Measurements from ENCODE around the gene TMPRSS13. TPM values are rescaled to one million over a fixed set of nuclear protein-coding genes. Genes with fewer than 3 reads are reported as not detected.
A peak's percentile ranks its signal among the peaks of the same experiment; 100 is the strongest.

TMPRSS13 gene
- total RNA-seq, 3 donors from 2014 or later (not counting 1 experiment from before 2014, with no cell fraction given) = 1.6 to 1.8 (median 1.8) TPM

DNA sequence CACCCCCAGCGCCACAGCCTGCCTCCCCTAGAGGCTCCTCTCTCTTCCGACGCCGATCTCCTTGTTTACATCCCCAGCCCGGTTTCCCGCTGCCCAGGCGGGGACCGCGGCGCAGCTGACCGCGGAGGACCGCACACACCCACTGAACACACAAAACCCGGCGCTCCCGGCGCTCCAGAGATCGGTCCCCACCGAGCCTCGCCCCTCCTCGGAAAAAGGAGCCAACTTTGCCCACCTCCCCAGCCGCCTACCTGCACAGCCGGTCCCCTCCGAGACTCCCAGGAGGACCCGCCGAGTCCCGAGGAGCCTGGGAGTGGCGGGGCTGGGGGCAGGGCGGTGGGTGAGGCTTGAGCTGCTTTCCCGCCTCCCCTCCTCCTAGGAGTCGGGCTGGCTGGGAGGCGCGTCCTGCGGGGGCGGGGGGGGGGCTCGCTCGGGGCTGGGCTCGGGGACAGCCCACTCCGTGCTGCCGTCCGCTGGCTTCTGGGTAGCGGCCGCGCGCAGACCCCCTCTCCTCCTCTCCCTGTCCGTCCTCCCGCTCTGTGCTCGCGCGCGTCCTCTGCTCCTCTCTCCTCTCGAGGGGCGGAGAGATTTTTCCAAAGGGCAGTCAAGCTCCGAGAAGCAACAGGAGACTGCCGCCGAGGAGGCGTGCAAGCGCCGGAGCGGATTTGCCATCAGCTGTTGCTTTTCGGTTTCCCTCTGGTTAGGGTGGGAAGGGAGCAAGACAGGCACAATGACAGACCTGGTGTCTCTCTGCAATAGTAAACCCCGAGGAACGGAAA lies 52.7 kb downstream of the TMPRSS13 start, which contains the start of gene FXYD6:
FXYD6 (minus strand) TSS at position 318 of the 779 bp plus-strand sequence. CDS start 33,882 bp downstream, outside the sequence.
- Histone ChIP-seq H3K27ac (ENCODE audit: low read length) (no peak within 1 kb of the TSS), H3K9me3 (ENCODE audit: control insufficient read depth, insufficient read depth, low read length) (no peaks in the 10 kb centered on the region), H3K36me3 (ENCODE audit: control insufficient read depth, insufficient read depth, low read length) (no peaks in the 10 kb centered on the region), H3K4me1 (ENCODE audit: control insufficient read depth, insufficient read depth, low read length) (peaks cover 40% of the 10 kb centered on the region), H3K4me3 (ENCODE audit: low read length) (no peak within 1 kb of the TSS), H3K27me3 (ENCODE audit: control insufficient read depth, insufficient read depth, low read length) (peaks cover 35% of the 10 kb centered on the region)
- H3K4me1 Mint-ChIP-seq = peaks cover 15 to 36% of the 10 kb centered on the region in 2 donors
- DNase-seq (peak in 1 of 2 donors; percentile 20), ATAC-seq (no peak)
- H3K27ac Mint-ChIP-seq = peak within 1 kb of the TSS in 1 of 2 donors; percentile 5
- intact Hi-C loops (cut with micrococcal nuclease) = no loop called here
- peak within 1 kb of the TSS; percentile 80 for H3K4me3 Mint-ChIP-seq
- H3K9me3 Mint-ChIP-seq = no peaks in the 10 kb centered on the region
- WGBS (ENCODE audit: insufficient coverage) = 1% methylated on average over 62 of the region's 63 CpGs
- no peaks in the 10 kb centered on the region for H3K36me3 Mint-ChIP-seq
- peaks cover 68 to 89% of the 10 kb centered on the region in 2 donors for H3K27me3 Mint-ChIP-seq (ENCODE audit: low read depth in 2 of 2)
- TF ChIP-seq, protein P1, sequence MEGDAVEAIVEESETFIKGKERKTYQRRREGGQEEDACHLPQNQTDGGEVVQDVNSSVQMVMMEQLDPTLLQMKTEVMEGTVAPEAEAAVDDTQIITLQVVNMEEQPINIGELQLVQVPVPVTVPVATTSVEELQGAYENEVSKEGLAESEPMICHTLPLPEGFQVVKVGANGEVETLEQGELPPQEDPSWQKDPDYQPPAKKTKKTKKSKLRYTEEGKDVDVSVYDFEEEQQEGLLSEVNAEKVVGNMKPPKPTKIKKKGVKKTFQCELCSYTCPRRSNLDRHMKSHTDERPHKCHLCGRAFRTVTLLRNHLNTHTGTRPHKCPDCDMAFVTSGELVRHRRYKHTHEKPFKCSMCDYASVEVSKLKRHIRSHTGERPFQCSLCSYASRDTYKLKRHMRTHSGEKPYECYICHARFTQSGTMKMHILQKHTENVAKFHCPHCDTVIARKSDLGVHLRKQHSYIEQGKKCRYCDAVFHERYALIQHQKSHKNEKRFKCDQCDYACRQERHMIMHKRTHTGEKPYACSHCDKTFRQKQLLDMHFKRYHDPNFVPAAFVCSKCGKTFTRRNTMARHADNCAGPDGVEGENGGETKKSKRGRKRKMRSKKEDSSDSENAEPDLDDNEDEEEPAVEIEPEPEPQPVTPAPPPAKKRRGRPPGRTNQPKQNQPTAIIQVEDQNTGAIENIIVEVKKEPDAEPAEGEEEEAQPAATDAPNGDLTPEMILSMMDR (IDR thresholded peaks at IDR 0.05) = no peak

DNA sequence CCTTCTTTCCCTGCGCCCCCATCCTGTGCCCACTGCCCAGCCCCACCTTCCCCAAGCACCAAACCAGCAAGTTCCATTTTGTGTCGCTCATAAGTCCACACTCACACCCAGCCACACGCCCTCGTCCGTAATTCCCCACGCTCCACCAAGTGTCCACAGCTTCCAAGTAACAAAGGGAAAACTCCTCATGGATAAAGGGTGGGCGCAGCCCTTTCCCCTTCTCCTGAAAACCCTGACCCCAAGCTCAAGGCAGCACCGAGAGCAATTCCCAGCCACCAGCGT lies 53.2 kb downstream of the TMPRSS13 start:
- H3K36me3 Mint-ChIP-seq = no peaks in the 10 kb centered on the region
- DNase-seq = peak in 1 of 2 donors; percentile 19
- peak overlapping the region; percentile 80 for H3K4me3 Mint-ChIP-seq
- H3K27ac Mint-ChIP-seq = peak overlapping the region in 1 of 2 donors; percentile 5
- H3K4me3 ChIP-seq (ENCODE audit: low read length) = no peak overlapping the region
- TF ChIP-seq, protein P1 (IDR thresholded peaks at IDR 0.05) = no peak
- peaks cover 15 to 36% of the 10 kb centered on the region in 2 donors for H3K4me1 Mint-ChIP-seq
- no peaks in the 10 kb centered on the region for H3K9me3 Mint-ChIP-seq
- intact Hi-C loops (cut with micrococcal nuclease) = no loop called here
- WGBS (ENCODE audit: insufficient coverage) = 4% methylated on average over 9 of the region's 9 CpGs
- H3K27me3 Mint-ChIP-seq (ENCODE audit: low read depth in 2 of 2) = peaks cover 66 to 84% of the 10 kb centered on the region in 2 donors
- H3K4me1 ChIP-seq (ENCODE audit: control insufficient read depth, insufficient read depth, low read length) = peaks cover 40% of the 10 kb centered on the region
- peaks cover 35% of the 10 kb centered on the region for H3K27me3 ChIP-seq (ENCODE audit: control insufficient read depth, insufficient read depth, low read length)
- no peak overlapping the region for H3K27ac ChIP-seq (ENCODE audit: low read length)
- no peaks in the 10 kb centered on the region for H3K36me3 ChIP-seq (ENCODE audit: control insufficient read depth, insufficient read depth, low read length)
- no peaks in the 10 kb centered on the region for H3K9me3 ChIP-seq (ENCODE audit: control insufficient read depth, insufficient read depth, low read length)
- ATAC-seq = peak in 1 of 3 donors; percentile 14

DNA sequence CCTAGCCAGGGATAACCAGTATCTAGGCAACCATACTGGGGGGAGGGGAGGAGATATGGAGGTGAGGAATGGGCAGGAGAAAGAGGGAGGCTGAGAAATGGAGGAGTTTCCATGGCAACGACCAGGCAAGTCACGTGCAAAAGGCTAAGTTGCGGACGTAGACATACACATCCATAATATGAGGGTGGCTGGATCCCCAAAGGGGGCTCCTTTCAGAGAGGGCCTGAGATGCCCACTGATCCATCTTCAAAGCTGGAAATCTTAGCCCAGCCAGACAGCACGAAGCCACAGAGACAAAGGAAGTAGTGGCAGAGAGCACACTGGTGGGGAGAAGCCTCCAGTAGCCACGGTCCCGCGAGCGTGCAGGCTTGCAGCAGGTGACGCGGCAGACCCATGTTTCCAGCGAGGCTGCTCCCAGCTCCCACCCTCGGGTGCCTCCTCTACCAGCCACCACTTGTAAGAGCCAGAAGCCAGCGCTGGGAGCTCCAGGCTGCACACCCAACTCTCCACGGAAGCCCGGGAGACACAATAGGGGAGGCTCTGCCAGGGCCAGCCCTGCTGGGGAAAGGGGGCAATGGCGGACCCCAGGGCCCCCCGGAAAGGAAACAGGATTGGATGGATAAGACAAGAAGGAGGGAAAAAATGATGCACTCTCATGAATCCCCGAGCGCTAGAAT lies 53.7 kb downstream of the TMPRSS13 start:
- TF ChIP-seq, protein P1 (IDR thresholded peaks at IDR 0.05) = no peak
- Histone ChIP-seq H3K4me1 (ENCODE audit: control insufficient read depth, insufficient read depth, low read length) (peaks cover 40% of the 10 kb centered on the region), H3K4me3 (ENCODE audit: low read length) (no peak overlapping the region), H3K27ac (ENCODE audit: low read length) (no peak overlapping the region), H3K27me3 (ENCODE audit: control insufficient read depth, insufficient read depth, low read length) (peaks cover 35% of the 10 kb centered on the region), H3K9me3 (ENCODE audit: control insufficient read depth, insufficient read depth, low read length) (no peaks in the 10 kb centered on the region), H3K36me3 (ENCODE audit: control insufficient read depth, insufficient read depth, low read length) (no peaks in the 10 kb centered on the region)
- 7% methylated on average over 20 of the region's 20 CpGs for WGBS (ENCODE audit: insufficient coverage)
- Mint-ChIP-seq H3K4me3 (peak overlapping the region; percentile 80), H3K4me1 (peaks cover 15 to 36% of the 10 kb centered on the region in 2 donors), H3K27me3 (ENCODE audit: low read depth in 2 of 2) (peaks cover 63 to 79% of the 10 kb centered on the region in 2 donors), H3K27ac (peak overlapping the region in 1 of 2 donors; percentile 5), H3K36me3 (no peaks in the 10 kb centered on the region), H3K9me3 (no peaks in the 10 kb centered on the region)
- DNase-seq (peak in 1 of 2 donors; percentile 56), ATAC-seq (peak in 2 of 3 donors; percentile 38 to 64)
- intact Hi-C loops (cut with micrococcal nuclease) = no loop called here

All from natural killer cell (primary cell).